Gastroesophageal sphincter (tissue), 4 donors: ENCODE data around the gene TPCN1. TPM values are rescaled to one million over a fixed set of nuclear protein-coding genes. Genes with fewer than 3 reads are reported as not detected.

Experiments used
- ATAC-seq: fragments of 150-250 bp; one replicate; pipeline ENCODE4 v1.9.1; 2016; ENCODE audit warnings: mild to moderate bottlenecking, moderate library complexity
- H3K27ac ChIP-seq, 4 donors: fragments of 200-600 bp; sonication (generic) in 3 of 4; 1 replicate in 3 of 4; 2 replicates in 1 of 4; pipeline ENCODE4 v1.5.1; 2016 to 2019
- H3K27me3 ChIP-seq: fragments of 200-600 bp; sonication (generic); one replicate; pipeline ENCODE4 v1.5.1; 2019
- H3K36me3 ChIP-seq, 2 donors: fragments of 200-600 bp; sonication (generic); one replicate each; pipeline ENCODE4 v1.5.1; 2019; ENCODE audit warnings: control low read depth in 1 of 2
- H3K4me1 ChIP-seq, 3 donors: fragments of 200-600 bp; sonication (generic); 1 replicate in 2 of 3; 2 replicates in 1 of 3; pipeline ENCODE4 v1.5.1; 2016 to 2019; ENCODE audit warnings: control low read depth in 2 of 3
- H3K4me3 ChIP-seq, 2 donors: fragments of 200-600 bp; sonication (generic); one replicate each; pipeline ENCODE4 v1.5.1; 2019; ENCODE audit warnings: mild to moderate bottlenecking in 1 of 2, moderate library complexity in 1 of 2
- H3K9me3 ChIP-seq, 3 donors: fragments of 200-600 bp; sonication (generic); one replicate each; pipeline ENCODE4 v1.5.1; 2017 to 2019; ENCODE audit warnings: control low read depth in 2 of 3
- CTCF ChIP-seq, 4 experiments: fragments of 200-600 bp in 2 of 4; fragments of 450-650 bp in 2 of 4; sonication (generic) in 1 of 4; IDR thresholded peaks; one replicate each; pipeline ENCODE4 v1.5.1; 2017 to 2019; ENCODE audit warnings: antibody characterized with exemption in 4 of 4, mild to moderate bottlenecking in 2 of 4, moderate library complexity in 2 of 4
- EP300 ChIP-seq: sonication (generic); formaldehyde crosslinking; IDR thresholded peaks from one replicate; pipeline ENCODE4 v1.6.1; 2017; ENCODE audit warnings: antibody characterized with exemption, mild to moderate bottlenecking
- POLR2A ChIP-seq, 2 donors: fragments of 450-650 bp; IDR thresholded peaks; one replicate each; pipeline ENCODE4 v1.6.1; 2017; ENCODE audit warnings: antibody characterized with exemption in 2 of 2, mild to moderate bottlenecking in 2 of 2, moderate library complexity in 1 of 2
- POLR2AphosphoS5 ChIP-seq: sonication (generic); formaldehyde crosslinking; IDR thresholded peaks from one replicate; pipeline ENCODE4 v1.6.1; 2017; ENCODE audit warnings: antibody characterized with exemption
- WGBS, 2 donors: methylation state at CpG; one replicate each; pipeline ENCODE4 v1.1.5; 2018; ENCODE audit warnings: low coverage in 1 of 2; 5-methylcytosine and 5-hydroxymethylcytosine counted together
- total RNA-seq, 4 donors: library from RNA; depleted of rRNA; stranded (reverse); fragments of >200 nt; gene quantifications; one replicate each; pipeline ENCODE4 v1.1.0, GENCODE V29; 2016

The TPCN1 gene
- total RNA-seq, 4 donors from 2014 or later = 24.0 to 47.0 (median 37.3) TPM

GRCh38 chr12:113194971-113195391, 26.3 kb upstream of the TPCN1 start:
- H3K27me3 ChIP-seq = no peaks in the 10 kb centered on the region
- WGBS, 2 donors = 56% methylated on average over 3 of the region's 4 CpGs; no CpG with 5 or more reads in 1 of the 2 donors
- H3K27ac ChIP-seq = peak overlapping the region in 2 of 4 donors; percentile 12 to 57
- H3K36me3 ChIP-seq = peaks cover 0 to 22% of the 10 kb centered on the region in 2 donors
- no peaks in the 10 kb centered on the region for H3K9me3 ChIP-seq
- TF ChIP-seq EP300 = no peak
- TF ChIP-seq CTCF (IDR thresholded peaks at IDR 0.05) = no peak
- TF ChIP-seq POLR2AphosphoS5 = no peak
- TF ChIP-seq POLR2A (IDR thresholded peaks at IDR 0.05) = no peak
- no peak for ATAC-seq
- H3K4me3 ChIP-seq = no peak overlapping the region
- peaks cover 0 to 35% (median 5%) of the 10 kb centered on the region in 3 donors for H3K4me1 ChIP-seq

- no peak for ATAC-seq
- no peak overlapping the region for H3K27ac ChIP-seq
These were observed 25.7 kb upstream of the TPCN1 start for GRCh38 chr12:113195598-113195997.

GRCh38 chr12:113196582-113196981, 24.7 kb upstream of the TPCN1 start:
- no peak for TF ChIP-seq EP300
- no peak for TF ChIP-seq POLR2AphosphoS5
- TF ChIP-seq POLR2A (IDR thresholded peaks at IDR 0.05) = no peak
- no peak for TF ChIP-seq CTCF (IDR thresholded peaks at IDR 0.05)
- H3K27ac ChIP-seq = no peak overlapping the region
- WGBS, 2 donors = 79 to 100% methylated on average over 1 to 2 of the region's 7 CpGs
- no peak overlapping the region for H3K4me3 ChIP-seq
- no peaks in the 10 kb centered on the region for H3K9me3 ChIP-seq
- no peak for ATAC-seq
- peaks cover 0 to 35% (median 5%) of the 10 kb centered on the region in 3 donors for H3K4me1 ChIP-seq
- H3K27me3 ChIP-seq = no peaks in the 10 kb centered on the region
- H3K36me3 ChIP-seq = peaks cover 0 to 9% of the 10 kb centered on the region in 2 donors

More at GRCh38 chr12:113195598-113195997, 25.7 kb upstream of the TPCN1 start:
- no peaks in the 10 kb centered on the region for H3K27me3 ChIP-seq
- no peaks in the 10 kb centered on the region for H3K9me3 ChIP-seq
- peaks cover 0 to 18% of the 10 kb centered on the region in 2 donors for H3K36me3 ChIP-seq
- TF ChIP-seq CTCF (IDR thresholded peaks at IDR 0.05) = no peak
- TF ChIP-seq POLR2A (IDR thresholded peaks at IDR 0.05) = no peak
- no peak for TF ChIP-seq EP300
- TF ChIP-seq POLR2AphosphoS5 = no peak
- WGBS, 2 donors = 92 to 96% methylated on average over 7 of the region's 13 CpGs
- peaks cover 0 to 35% (median 5%) of the 10 kb centered on the region in 3 donors for H3K4me1 ChIP-seq
- H3K4me3 ChIP-seq = no peak overlapping the region

GRCh38 chr12:113196990-113197389, 24.3 kb upstream of the TPCN1 start:
- H3K9me3 ChIP-seq = no peaks in the 10 kb centered on the region
- TF ChIP-seq POLR2A (IDR thresholded peaks at IDR 0.05) (no peak), CTCF (IDR thresholded peaks at IDR 0.05) (peak in 3 of 4 experiments; percentile 42 to 72 (median 54)), POLR2AphosphoS5 (peak; percentile 34), EP300 (no peak)
- whole genome bisulfite sequencing, 2 donors = 5 to 11% methylated on average over 1 to 4 of the region's 4 CpGs
- H3K4me1 ChIP-seq = peaks cover 0 to 35% (median 5%) of the 10 kb centered on the region in 3 donors
- peak; percentile 90 for ATAC-seq
- no peaks in the 10 kb centered on the region for H3K27me3 ChIP-seq
- H3K4me3 ChIP-seq = no peak overlapping the region
- peaks cover 0 to 4% of the 10 kb centered on the region in 2 donors for H3K36me3 ChIP-seq
- H3K27ac ChIP-seq = no peak overlapping the region

GRCh38 chr12:113197518-113198077, 23.7 kb upstream of the TPCN1 start:
- Histone ChIP-seq H3K4me3 (no peak overlapping the region), H3K4me1 (peaks cover 0 to 35% (median 5%) of the 10 kb centered on the region in 3 donors), H3K9me3 (no peaks in the 10 kb centered on the region), H3K36me3 (no peaks in the 10 kb centered on the region), H3K27me3 (no peaks in the 10 kb centered on the region), H3K27ac (no peak overlapping the region)
- TF ChIP-seq EP300 (no peak), CTCF (IDR thresholded peaks at IDR 0.05) (no peak), POLR2A (IDR thresholded peaks at IDR 0.05) (no peak), POLR2AphosphoS5 (no peak)
- WGBS, 2 donors = 78 to 80% methylated on average over 3 of the region's 8 CpGs
- no peak for ATAC-seq
